DND-41 (cell line): ENCODE data around the gene ELAC1.

Experiments
- EZH2 ChIP-seq: IDR thresholded peaks from 3 replicates; pipeline ENCODE4 v1.6.1; 2012; ENCODE audit warnings: borderline replicate concordance, low read depth, mild to moderate bottlenecking, moderate library complexity, low read length, inconsistent platforms; ENCODE audit not compliant: severe bottlenecking
- TF ChIP-seq, protein P1 (sequence below): IDR thresholded peaks from 2 replicates; pipeline ENCODE4 v1.5.1; 2012; ENCODE audit warnings: borderline replicate concordance, low read length, moderate library complexity, mild to moderate bottlenecking; ENCODE audit not compliant: poor library complexity, severe bottlenecking; ENCODE audit errors: extremely low read depth

DNA sequence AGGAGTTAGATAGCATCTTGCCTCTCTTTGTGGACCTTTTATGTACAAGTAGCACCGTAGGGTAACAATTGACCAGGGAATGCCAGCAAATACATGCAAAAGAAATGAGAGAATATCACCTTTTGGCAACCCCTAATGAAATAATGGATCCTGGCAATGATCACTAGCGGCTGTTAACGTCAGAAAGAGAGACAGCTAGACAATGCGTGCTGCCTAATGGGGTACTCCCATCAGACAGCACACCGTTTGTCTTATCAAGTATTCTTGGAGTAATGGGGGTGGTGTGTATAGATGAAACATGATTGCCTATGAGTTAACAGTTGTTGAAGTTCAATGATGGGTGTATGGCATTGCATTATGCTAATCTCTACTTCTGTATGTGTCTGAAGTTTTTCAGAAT lies 1.6 kb downstream of the ELAC1 start:
- no peak for TF ChIP-seq EZH2
- TF ChIP-seq, protein P1, sequence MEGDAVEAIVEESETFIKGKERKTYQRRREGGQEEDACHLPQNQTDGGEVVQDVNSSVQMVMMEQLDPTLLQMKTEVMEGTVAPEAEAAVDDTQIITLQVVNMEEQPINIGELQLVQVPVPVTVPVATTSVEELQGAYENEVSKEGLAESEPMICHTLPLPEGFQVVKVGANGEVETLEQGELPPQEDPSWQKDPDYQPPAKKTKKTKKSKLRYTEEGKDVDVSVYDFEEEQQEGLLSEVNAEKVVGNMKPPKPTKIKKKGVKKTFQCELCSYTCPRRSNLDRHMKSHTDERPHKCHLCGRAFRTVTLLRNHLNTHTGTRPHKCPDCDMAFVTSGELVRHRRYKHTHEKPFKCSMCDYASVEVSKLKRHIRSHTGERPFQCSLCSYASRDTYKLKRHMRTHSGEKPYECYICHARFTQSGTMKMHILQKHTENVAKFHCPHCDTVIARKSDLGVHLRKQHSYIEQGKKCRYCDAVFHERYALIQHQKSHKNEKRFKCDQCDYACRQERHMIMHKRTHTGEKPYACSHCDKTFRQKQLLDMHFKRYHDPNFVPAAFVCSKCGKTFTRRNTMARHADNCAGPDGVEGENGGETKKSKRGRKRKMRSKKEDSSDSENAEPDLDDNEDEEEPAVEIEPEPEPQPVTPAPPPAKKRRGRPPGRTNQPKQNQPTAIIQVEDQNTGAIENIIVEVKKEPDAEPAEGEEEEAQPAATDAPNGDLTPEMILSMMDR = no peak
